Fibroblast of peridontal ligament (primary cell): ENCODE data around the gene CRACR2B.

Experiments
- DNase-seq: peaks from one replicate; pipeline ENCODE4 v3.0.0-alpha.2; 2010; ENCODE audit errors: extremely low read depth

Gene CRACR2B

DNA sequence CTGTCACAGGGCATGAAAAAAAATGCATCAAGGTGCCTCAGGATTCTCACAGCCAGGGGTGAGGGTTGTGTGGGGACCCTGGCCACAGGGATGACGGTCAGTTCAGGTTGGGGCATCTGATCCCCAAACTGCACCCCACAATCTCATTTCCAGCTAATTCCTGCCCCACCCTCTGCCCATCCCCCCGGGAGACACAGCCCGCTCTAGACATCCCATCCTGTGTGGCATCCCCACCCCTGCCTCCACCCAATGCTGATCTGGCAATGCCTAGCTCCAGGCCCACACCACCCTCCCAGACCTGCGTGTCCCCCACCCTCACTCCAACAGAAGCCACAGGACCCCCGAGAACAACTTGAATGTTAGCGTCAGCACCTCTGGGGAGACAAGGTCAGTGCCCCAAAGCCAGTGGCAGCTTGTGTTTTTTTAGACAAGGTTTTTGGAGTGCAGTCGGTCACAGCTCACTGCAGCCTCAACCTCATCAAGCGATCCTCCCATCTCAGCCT is 40.2 kb downstream of the CRACR2B start:
- no peak for DNase-seq

- no peak for DNase-seq
Measured at GRCh38 chr11:868394-868793, 40.7 kb downstream of the CRACR2B start.

DNA sequence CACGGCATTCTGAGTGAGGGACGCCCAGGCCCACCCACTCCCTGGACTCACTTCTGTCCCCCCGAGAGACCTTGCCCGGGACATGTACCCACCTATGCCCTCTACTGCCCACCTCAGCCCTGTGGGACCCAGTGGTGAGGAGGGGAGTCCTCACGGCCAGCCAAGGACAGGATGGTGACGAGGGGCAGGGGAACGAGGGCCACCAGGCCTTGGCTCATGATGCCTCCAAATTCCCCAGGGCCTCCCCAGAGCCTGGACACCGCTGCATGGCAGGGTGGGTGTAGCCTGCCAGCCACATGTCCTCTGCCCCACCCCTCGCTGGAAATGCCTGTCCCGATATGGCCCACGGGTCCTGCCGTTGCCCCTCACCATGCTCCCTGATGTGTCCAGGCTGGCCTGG is 41.1 kb downstream of the CRACR2B start:
- no peak for DNase-seq

GRCh38 chr11:869399-870126 is 41.8 kb downstream of the CRACR2B start:
- DNase-seq: no peak

DNA sequence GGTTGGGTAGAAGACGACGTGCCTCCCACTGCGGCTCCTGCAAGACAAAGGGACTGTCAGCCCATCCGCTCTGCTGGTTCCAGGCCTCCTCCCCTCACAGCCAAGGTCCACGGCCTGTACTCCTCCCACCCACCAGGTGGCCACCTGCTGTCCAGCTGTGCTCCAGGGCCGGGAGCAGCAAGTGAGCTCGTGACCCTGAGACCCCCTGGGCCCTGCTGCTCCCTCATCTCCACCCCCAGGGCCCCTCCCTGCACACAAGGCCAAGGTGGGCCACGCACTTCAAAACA is 42.4 kb downstream of the CRACR2B start:
- no peak for DNase-seq

DNA sequence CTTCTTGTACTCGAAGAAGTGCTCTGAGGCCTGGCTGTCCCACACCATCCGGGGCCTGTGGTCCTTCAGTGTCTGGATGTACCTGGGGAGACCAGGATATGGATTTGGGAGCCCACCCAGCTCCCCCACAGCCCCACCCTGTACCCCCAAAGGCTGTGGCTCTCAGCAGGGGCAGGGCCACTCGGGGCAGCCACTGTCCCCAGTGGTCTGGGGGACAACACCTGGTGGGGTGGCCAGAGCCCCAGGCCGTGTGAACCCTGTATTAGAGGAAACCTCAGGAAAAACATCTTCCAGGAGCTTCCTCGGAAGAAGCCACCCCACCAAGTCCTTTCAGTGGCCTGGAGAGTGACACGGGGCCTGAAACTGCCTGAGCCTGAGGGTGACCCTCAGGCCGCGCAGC is 42.7 kb downstream of the CRACR2B start:
- DNase-seq: no peak

GRCh38 chr11:871472-871871 is 43.8 kb downstream of the CRACR2B start:
- DNase-seq: no peak

- DNase-seq: no peak
Measured at GRCh38 chr11:872799-873198, 45.1 kb downstream of the CRACR2B start.

- no peak for DNase-seq
Measured at GRCh38 chr11:873706-874105, 46.0 kb downstream of the CRACR2B start.

DNA sequence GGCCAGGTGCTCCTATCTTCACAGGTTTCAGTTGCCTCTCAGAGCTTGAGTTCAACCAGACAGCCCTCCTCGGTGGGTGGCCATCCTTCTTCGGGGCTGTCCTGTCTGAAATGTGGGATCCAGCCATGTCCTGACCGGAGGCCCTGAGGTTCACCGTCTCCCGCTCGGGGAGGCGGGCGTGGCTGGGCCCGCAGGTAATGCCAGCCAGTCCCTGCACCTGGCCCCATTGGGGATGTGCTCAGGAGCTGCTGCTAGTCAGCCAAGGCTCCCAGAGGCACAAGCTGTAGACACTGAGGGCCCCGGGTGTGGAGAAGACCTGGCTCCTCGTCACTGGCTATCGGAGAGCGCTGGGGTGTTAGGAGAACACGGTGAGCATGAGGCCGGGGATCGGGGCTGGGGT is 47.5 kb downstream of the CRACR2B start:
- DNase-seq: no peak

DNA sequence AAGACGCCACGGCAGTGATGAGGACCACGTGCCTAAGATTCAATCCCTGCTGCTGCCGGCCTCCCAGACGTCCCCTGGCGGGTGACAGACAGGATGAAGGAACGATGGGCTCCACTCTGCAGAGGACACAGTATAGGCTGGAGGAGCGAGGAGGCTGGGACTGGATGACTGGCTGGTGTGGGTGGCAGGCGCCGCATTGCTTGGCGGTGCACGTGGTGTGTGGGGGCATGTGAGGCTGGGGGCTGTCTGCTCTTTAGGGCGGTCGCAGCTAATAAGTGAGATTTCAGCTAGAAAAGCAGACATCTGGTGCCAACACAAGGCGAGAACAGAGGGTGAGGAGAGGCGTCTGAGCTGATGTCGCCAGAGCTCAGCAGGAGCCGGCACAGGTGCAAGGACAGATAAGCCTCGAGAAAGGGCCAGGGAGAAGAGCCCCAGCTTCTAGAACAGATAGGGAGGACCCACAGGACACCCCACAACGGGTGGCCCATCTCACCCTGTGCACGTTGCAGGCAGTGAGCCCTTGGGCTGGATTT is 48.1 kb downstream of the CRACR2B start:
- DNase-seq: no peak

DNA sequence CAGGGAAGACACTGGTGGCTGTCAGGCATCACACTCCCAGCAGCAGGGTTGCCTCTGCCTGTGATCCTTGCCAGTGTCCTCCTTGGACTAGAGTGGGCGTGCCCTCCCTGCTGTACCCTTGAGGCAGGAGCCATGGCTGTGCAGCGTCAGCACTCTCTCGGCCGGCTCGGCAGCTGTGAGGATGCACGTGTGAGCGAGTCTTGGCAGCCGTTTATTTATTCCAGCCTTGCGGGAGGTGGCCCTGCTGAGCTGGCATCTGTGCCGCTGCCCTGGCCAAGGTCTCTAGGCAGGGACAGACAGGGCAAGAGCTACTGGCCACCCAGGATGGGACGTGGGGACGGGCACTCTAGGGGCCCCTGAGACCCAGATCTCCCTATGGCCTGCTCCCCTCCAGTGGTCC is 48.8 kb downstream of the CRACR2B start:
- DNase-seq: no peak

- no peak for DNase-seq
Measured at GRCh38 chr11:877565-877964, 49.8 kb downstream of the CRACR2B start.

GRCh38 chr11:880447-880846 is 52.7 kb downstream of the CRACR2B start:
- DNase-seq: no peak
